CD4-positive, alpha-beta T cell (primary cell): ENCODE results near the gene VPS25. TPM values are rescaled to one million over a fixed set of nuclear protein-coding genes. Genes with fewer than 3 reads are reported as not detected.
A peak's percentile ranks its signal among the peaks of the same experiment; 100 is the strongest.

Experiments used
- ATAC-seq: fragments of 200-7000 bp; cut with Tn5 transposase; one replicate; pipeline ENCODE4 v1.10.0; 2022; ENCODE audit warnings: mild to moderate bottlenecking; ENCODE audit not compliant: poor library complexity
- CTCF ChIA-PET: fragments of 350-600 bp; sonication (Branson Sonifier 250); formaldehyde crosslinking; loops from one replicate; lab custom pipeline; 2021; ENCODE audit warnings: antibody characterized with exemption, inconsistent platforms; lab: Charles Lee
- POLR2A ChIA-PET: fragments of 350-600 bp; sonication (Branson Sonifier 250); formaldehyde crosslinking; loops from one replicate; lab custom pipeline; 2021; ENCODE audit warnings: antibody characterized with exemption, inconsistent platforms; lab: Charles Lee
- DNase-seq, 14 experiments: peaks; one replicate each; pipeline ENCODE4 v3.0.0-alpha.2; 2013 to 2020; ENCODE audit warnings: mixed read lengths in 2 of 14
- H3K27ac ChIP-seq, 2 donors: one replicate each; pipeline versions ENCODE4 v1.5.1 to v1.7.0; 2013; ENCODE audit warnings: low read length in 2 of 2, low read depth in 1 of 2, mild to moderate bottlenecking in 1 of 2
- H3K27me3 ChIP-seq, 2 experiments: 1 replicate in 1 of 2; 2 replicates in 1 of 2; pipeline versions ENCODE4 v1.6.1 to v1.7.0; 2013; ENCODE audit warnings: low read length in 2 of 2, control low read depth in 1 of 2, mild to moderate bottlenecking in 1 of 2, moderate library complexity in 1 of 2; ENCODE audit not compliant: insufficient read depth in 2 of 2, control insufficient read depth in 1 of 2
- H3K36me3 ChIP-seq: one replicate; pipeline ENCODE4 v1.6.1; 2013; ENCODE audit warnings: low read length, control low read depth; ENCODE audit not compliant: insufficient read depth
- H3K4me1 ChIP-seq: one replicate; pipeline ENCODE4 v1.6.1; 2013; ENCODE audit warnings: low read length, control low read depth; ENCODE audit not compliant: insufficient read depth
- H3K4me3 ChIP-seq: one replicate; pipeline ENCODE4 v1.5.1; 2013; ENCODE audit warnings: mild to moderate bottlenecking, low read length, moderate library complexity
- H3K9me3 ChIP-seq, 2 experiments: 1 replicate in 1 of 2; 2 replicates in 1 of 2; pipeline versions ENCODE4 v1.6.1 to v1.7.0; 2013; ENCODE audit warnings: low read length in 2 of 2, mild to moderate bottlenecking in 2 of 2, control low read depth in 1 of 2, moderate library complexity in 1 of 2; ENCODE audit not compliant: control insufficient read depth in 1 of 2, insufficient read depth in 1 of 2
- H3K27ac Mint-ChIP-seq: one replicate; pipeline ENCODE4 v1.8.0; 2020; ENCODE audit warnings: mixed read lengths
- H3K27me3 Mint-ChIP-seq: one replicate; pipeline ENCODE4 v1.8.0; 2021; ENCODE audit warnings: mixed read lengths
- H3K36me3 Mint-ChIP-seq: one replicate; pipeline ENCODE4 v1.8.0; 2021; ENCODE audit warnings: low read depth, mixed read lengths
- H3K4me1 Mint-ChIP-seq: one replicate; pipeline ENCODE4 v1.8.0; 2021; ENCODE audit warnings: low read depth, mixed read lengths
- H3K4me3 Mint-ChIP-seq: one replicate; pipeline ENCODE4 v1.8.0; 2020; ENCODE audit warnings: mild to moderate bottlenecking, mixed read lengths
- H3K9me3 Mint-ChIP-seq: one replicate; pipeline ENCODE4 v1.8.0; 2020; ENCODE audit warnings: mixed read lengths
- CTCF ChIP-seq: fragments of 200-600 bp; IDR thresholded peaks from one replicate; pipeline ENCODE4 v1.8.0; 2022; ENCODE audit warnings: antibody characterized with exemption, mild to moderate bottlenecking
- intact Hi-C, 2 experiments: fragments of 100-400 bp; cut with DNase I in 1 of 2; cut with micrococcal nuclease in 1 of 2; formaldehyde crosslinking; loops; one replicate each; pipeline versions ENCODE4 v1.15.1 to v1.9.0; 2023 to 2025; cut with DNase I, micrococcal nuclease
- total RNA-seq, 174 experiments: library from RNA in 2 of 174; stranded (reverse) in 2 of 174; gene quantifications; one replicate each; pipeline ENCODE4 v1.2.3 and lab custom pipeline; 2021 to 2026

The VPS25 gene
- total RNA-seq, 2 experiments from 2014 or later = 40.6 to 45.7 TPM

GRCh38 chr17:42817866-42818265, 44.6 kb downstream of the VPS25 start:
- CTCF ChIA-PET = no interaction called here
- no peak overlapping the region for H3K4me3 ChIP-seq
- H3K27ac ChIP-seq = no peak overlapping the region
- no peaks in the 10 kb centered on the region for H3K9me3 ChIP-seq
- H3K27me3 ChIP-seq = no peaks in the 10 kb centered on the region
- no peak for TF ChIP-seq CTCF
- H3K36me3 ChIP-seq = peaks cover 83% of the 10 kb centered on the region
- POLR2A ChIA-PET = no interaction called here
- Mint-ChIP-seq H3K4me3 (no peak overlapping the region), H3K9me3 (no peaks in the 10 kb centered on the region), H3K36me3 (peaks cover 78% of the 10 kb centered on the region), H3K27me3 (no peaks in the 10 kb centered on the region), H3K4me1 (peaks cover 14% of the 10 kb centered on the region), H3K27ac (no peak overlapping the region)
- ATAC-seq (no peak), DNase-seq (no peak)
- intact Hi-C loops = no loop called here
- H3K4me1 ChIP-seq = peaks cover 6% of the 10 kb centered on the region

- H3K27ac Mint-ChIP-seq = no peak overlapping the region
- no peak overlapping the region for H3K27ac ChIP-seq
- no peaks in the 10 kb centered on the region for H3K9me3 ChIP-seq
- no peaks in the 10 kb centered on the region for H3K27me3 Mint-ChIP-seq
- H3K4me3 ChIP-seq = no peak overlapping the region
- POLR2A ChIA-PET = no interaction called here
- no peaks in the 10 kb centered on the region for H3K27me3 ChIP-seq
- intact Hi-C loops = no loop called here
- ATAC-seq (no peak), DNase-seq (no peak)
- peaks cover 11% of the 10 kb centered on the region for H3K4me1 ChIP-seq
- H3K36me3 Mint-ChIP-seq = peaks cover 76% of the 10 kb centered on the region
- peaks cover 81% of the 10 kb centered on the region for H3K36me3 ChIP-seq
- H3K4me1 Mint-ChIP-seq = peaks cover 17% of the 10 kb centered on the region
- no peak overlapping the region for H3K4me3 Mint-ChIP-seq
- no peak for TF ChIP-seq CTCF
- CTCF ChIA-PET = no interaction called here
- no peaks in the 10 kb centered on the region for H3K9me3 Mint-ChIP-seq
These were observed 45.1 kb downstream of the VPS25 start for GRCh38 chr17:42818379-42818778.

- Mint-ChIP-seq H3K4me1 (peaks cover 28% of the 10 kb centered on the region), H3K4me3 (peak overlapping the region; percentile 43), H3K27ac (peak overlapping the region; percentile 49), H3K9me3 (no peaks in the 10 kb centered on the region), H3K36me3 (peaks cover 67% of the 10 kb centered on the region), H3K27me3 (no peaks in the 10 kb centered on the region)
- peak; percentile 29 to 79 (median 48) for DNase-seq
- TF ChIP-seq CTCF = peak; percentile 72
- Histone ChIP-seq H3K4me3 (no peak overlapping the region), H3K27ac (no peak overlapping the region), H3K27me3 (no peaks in the 10 kb centered on the region), H3K4me1 (peaks cover 22% of the 10 kb centered on the region), H3K9me3 (no peaks in the 10 kb centered on the region), H3K36me3 (peaks cover 64% of the 10 kb centered on the region)
- CTCF ChIA-PET = interaction anchor here (1.0 to 1.6 kb wide), 5 partner anchors 12 to 161 kb away, joined by 3 to 17 read pairs (median 4); partner anchors contain the start of genes CNTD1, COA3, PSME3 and RUNDC1
- intact Hi-C loops = loop anchor here in 1 of 2 experiments (10.0 kb wide), 1 partner anchor 545 kb away; no protein-coding TSS in a partner anchor
- POLR2A ChIA-PET = no interaction called here
- no peak for ATAC-seq
These were observed 46.8 kb downstream of the VPS25 start for GRCh38 chr17:42819939-42820535.
